ENCODE data around the gene PIPOX.

PIPOX gene

DNA sequence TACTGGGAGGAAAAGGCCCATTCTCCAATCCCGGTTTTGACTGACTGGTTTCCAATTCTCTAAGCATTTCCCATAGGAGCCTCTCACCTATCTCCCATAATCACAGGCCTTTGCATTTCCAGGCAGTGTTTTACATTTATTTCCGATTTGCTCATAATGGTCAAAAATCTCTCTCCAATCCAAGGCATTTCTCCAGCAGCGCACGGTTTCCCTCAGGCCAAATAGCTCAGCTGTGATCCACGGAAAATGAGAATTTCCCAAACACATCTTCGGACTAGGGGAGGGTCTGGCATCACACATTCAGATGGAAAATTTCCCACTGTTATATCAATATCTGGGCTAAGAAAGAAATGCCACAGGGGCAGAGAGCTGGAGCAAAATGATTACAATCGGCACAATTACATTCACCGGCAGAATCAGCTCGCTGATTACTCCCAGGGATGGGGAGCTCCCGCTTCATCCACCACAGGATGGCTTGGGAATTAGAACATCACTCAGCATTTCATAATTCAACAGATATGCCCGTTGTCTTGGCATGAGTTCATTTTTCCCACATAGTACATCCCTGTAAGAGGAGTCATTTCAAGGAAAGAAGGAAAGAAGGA is 6.7 kb downstream of the PIPOX start:
- DNase-seq = no peak

DNA sequence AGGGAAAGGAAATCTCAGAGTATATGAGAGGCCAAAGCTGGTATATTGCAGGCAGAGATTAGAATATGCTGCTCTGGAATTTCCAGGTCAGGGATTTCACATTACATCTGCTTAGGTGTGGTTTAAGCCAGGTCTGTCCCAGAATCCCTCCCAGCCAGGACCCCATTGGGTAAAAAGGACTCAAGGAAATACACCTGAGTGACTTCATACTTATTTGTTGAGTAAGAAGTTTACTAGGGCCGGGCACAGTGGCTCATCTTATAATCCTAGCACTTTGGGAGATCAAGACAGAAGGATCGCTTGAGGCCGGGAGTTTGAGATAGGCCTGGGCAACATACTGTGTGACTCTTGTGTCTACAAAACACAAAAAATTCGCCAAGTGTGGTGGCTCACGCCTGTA is 7.2 kb downstream of the PIPOX start:
- no peak for DNase-seq

GRCh38 chr17:29051194-29051593 is 8.3 kb downstream of the PIPOX start:
- DNase-seq = no peak

DNA sequence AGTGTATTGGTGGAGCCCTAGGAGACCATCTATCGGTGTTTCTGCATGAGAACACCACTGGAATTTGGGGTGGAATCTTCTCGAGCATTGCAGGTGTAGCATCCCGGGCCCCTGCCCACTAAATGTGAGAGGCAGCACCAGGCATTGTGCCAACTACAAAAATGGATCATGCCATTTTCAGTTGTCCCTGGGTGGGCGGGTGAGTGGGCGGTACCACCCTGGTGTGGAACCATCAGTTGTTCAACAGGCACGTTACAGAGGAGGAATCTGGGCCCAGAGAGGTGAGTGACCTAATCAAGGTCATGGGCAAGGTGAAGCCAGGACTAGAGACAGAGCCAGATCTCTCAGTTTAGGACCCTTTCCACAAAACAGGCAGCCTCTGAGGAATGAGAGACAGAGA is 8.8 kb downstream of the PIPOX start:
- DNase-seq = no peak

DNA sequence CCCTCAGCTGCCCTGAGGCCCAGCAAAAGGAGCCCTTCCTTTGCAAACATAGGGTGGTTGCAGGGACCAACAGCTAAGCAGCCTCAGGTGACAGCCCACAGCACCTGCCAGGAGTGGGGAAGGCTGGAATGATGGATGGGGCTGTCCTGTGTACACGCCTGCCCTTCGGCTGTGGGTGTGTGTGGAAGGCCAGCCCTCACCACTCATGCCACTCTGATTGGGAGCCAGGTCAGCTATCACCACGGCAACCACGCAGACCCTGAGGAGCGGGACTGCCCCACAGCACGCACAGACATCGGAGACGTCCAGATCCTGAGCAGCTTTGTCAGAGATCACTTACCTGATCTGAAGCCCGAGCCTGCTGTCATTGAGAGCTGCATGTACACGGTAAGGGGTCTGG is 11.9 kb downstream of the PIPOX start:
- no peak for DNase-seq

DNA sequence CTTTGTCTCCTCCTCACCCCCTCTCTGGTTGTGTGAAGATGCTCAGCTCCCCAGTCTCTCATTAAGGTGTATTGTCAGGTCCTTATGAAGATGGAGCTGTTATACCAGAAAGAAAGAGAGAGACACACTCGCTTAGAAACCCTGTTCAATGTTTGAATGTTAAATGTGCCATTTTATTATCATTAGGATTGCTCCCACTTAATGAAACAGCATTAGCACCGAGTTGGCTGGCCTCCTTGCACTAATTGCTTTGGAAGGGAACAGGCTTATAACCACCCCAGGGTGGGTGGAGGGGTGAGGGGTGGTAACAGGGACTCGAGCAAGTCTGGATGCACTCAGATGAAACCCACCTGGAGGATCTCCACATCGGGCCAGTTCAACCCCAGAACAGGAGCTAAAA is 14.4 kb downstream of the PIPOX start:
- DNase-seq = no peak

DNA sequence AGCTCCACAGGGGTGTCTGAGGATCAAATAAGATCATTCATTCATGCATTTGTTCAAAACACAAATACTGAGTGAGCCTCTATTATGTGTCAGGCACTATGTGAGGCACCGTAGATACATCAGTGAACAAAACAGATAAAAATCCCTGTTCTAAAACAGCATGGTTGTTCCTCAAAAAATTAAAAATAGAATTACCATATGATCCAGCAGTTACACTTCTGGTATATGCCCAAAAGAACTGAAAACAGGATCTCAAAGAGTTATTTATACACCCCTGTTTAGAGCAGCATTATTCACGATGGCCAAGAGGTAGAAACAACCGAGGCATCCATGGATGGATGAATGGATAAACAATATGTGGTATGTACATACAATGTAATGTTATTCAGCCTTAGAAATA is 15.4 kb downstream of the PIPOX start:
- no peak for DNase-seq

GRCh38 chr17:29059281-29059680 is 16.3 kb downstream of the PIPOX start:
- DNase-seq = no peak

- no peak for DNase-seq
Observed at GRCh38 chr17:29060475-29060874, 17.5 kb downstream of the PIPOX start.

- peak; percentile 29 for DNase-seq
Observed at GRCh38 chr17:29061036-29061435, 18.1 kb downstream of the PIPOX start.

GRCh38 chr17:29062215-29062614 is 19.3 kb downstream of the PIPOX start:
- DNase-seq = no peak

- no peak for DNase-seq
Observed at GRCh38 chr17:29063992-29064391, 21.1 kb downstream of the PIPOX start.

GRCh38 chr17:29066047-29066446 is 23.1 kb downstream of the PIPOX start:
- DNase-seq = no peak

- no peak for DNase-seq
Observed at GRCh38 chr17:29066606-29067005, 23.7 kb downstream of the PIPOX start.

DNA sequence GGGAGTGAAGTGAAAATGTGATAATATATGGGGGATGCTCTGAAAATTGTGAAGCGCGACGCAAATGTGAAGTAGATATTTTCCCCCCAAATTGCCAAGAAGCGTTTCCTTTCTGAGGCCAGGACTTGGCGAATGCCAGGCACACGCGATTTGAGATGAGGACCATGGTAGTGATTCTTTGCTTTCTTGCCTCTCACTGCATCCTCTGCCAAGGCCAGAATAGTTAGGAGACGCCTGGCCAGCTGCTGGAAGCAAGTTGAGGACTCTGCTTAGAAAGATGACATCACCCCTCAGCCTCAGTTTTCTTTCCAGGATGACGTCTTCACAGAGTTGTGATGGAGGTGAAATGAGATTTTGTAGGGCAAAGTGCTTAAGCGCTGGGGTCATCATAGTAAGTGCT is 25.9 kb downstream of the PIPOX start:
- no peak for DNase-seq

DNA sequence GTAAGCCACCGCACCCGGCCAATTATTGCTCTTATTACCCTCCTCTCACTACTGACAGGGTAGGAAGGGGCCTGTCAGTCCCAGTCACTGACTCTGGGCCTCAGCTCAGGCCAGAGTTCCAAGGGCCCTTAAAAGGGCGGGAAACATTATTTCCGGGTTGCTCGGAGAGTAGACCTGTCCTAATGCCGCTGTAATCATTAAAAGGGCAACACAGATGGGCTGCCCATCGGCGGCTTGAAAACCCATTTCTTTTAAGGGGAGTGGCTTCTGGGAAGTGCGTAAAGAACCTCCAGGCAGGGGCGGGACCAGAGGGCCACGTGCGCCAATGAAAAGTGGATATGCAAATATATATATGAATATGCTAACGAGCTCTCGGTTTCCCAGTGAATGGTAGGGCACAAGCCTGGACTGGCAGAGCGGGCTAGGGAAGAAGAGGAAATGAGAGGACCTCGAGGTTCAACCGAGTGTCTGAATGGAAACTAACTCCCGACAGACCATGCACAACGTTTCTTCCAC is 26.6 kb downstream of the PIPOX start:
- no peak for DNase-seq

- no peak for DNase-seq
Observed at GRCh38 chr17:29070308-29070707, 27.4 kb downstream of the PIPOX start.

DNA sequence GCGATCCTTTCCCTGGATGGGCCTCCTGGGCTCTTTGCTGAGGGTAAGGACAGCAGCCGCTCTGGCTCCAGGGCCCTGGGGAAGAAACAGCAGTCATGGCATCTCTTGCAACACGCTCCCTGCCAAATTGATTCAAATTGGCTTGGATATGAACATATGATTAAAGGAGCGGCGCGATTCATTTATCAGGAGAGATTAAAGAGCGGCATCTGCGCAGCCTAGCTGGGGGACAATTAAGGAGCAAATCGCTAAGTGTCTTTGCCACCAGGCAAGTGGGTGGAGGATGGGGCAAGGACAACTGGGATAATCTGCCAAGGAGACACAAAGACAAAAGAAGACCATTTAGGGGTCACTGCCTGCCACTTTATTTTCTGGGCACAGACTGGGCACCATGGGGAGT is 27.8 kb downstream of the PIPOX start:
- no peak for DNase-seq

DNA sequence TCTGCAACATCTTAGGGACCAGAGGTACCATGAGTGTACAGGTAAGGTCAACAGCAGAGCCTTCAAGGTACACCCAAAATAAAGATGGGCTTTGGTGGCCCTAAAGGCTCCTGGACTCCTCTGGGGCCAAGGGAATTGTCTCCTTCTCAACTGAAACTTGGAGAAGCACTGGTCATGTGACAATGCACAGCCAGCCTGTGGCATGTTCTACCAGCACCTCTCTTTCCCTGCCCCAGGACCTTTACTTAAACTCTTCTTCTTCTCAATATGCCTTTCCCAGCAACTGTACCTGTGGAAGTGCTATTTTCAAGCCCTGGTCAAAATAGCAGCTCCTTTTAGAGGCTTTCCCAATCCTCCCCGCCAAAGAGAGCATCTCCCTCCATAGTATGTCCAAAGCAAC is 28.4 kb downstream of the PIPOX start:
- DNase-seq = no peak

GRCh38 chr17:29073045-29073444 is 30.1 kb downstream of the PIPOX start:
- no peak for DNase-seq

DNA sequence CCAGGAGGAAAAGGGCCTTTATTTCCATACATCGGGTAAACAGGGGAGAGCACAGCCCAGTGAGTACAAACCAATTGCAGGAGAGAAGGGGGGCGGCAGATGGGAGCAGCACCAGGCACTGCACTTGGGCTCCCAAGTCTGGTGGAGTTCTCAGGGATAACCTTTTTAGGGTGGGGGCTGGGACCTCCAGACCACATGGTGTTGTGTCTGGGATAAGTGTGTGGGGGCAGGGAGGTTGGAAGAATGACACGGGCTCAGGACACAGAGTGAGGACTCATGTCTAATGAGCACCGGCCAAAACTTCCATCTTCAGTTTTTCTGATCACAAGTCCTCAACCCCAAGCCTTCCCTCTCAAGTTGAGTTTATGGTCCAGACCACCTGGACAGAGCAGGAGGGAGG is 30.6 kb downstream of the PIPOX start:
- no peak for DNase-seq

- no peak for DNase-seq
Observed at GRCh38 chr17:29074488-29074887, 31.5 kb downstream of the PIPOX start.

GRCh38 chr17:29076087-29076486 is 33.1 kb downstream of the PIPOX start:
- no peak for DNase-seq

- peak; percentile 72 for DNase-seq
Observed at GRCh38 chr17:29076722-29077121, 33.8 kb downstream of the PIPOX start.

GRCh38 chr17:29077320-29077719 is 34.4 kb downstream of the PIPOX start:
- DNase-seq = no peak
